Lung (tissue), 12 donors: ENCODE data around the gene SLC25A13. TPM values are rescaled to one million over a fixed set of nuclear protein-coding genes. Genes with fewer than 3 reads are reported as not detected.

Source experiments
- ATAC-seq: fragments of 200-7000 bp; cut with Tn5 transposase; one replicate; pipeline ENCODE4 v1.9.1; 2020; ENCODE audit warnings: moderate number of reproducible peaks; ENCODE audit not compliant: insufficient read depth, low FRiP score
- DNase-seq, 3 donors: peaks; one replicate each; pipeline ENCODE4 v3.0.0-alpha.2; 2013 to 2017
- H3K27ac ChIP-seq, 2 donors: one replicate each; pipeline ENCODE4 v1.5.1; 2013; ENCODE audit warnings: mild to moderate bottlenecking in 2 of 2, moderate library complexity in 2 of 2, control low read depth in 1 of 2, inconsistent platforms in 1 of 2, low read depth in 1 of 2, low read length in 1 of 2
- H3K27me3 ChIP-seq, 3 donors: one replicate each; pipeline ENCODE4 v1.5.1; 2013; ENCODE audit warnings: low read length in 2 of 3; ENCODE audit not compliant: control insufficient read depth in 3 of 3, insufficient read depth in 3 of 3
- H3K36me3 ChIP-seq, 4 donors: one replicate each; pipeline ENCODE4 v1.5.1; 2013; ENCODE audit warnings: low read length in 4 of 4, mild to moderate bottlenecking in 1 of 4, moderate library complexity in 1 of 4; ENCODE audit not compliant: control insufficient read depth in 4 of 4, insufficient read depth in 4 of 4
- H3K4me1 ChIP-seq, 5 donors: one replicate each; pipeline ENCODE4 v1.5.1; 2013; ENCODE audit warnings: low read length in 5 of 5, mild to moderate bottlenecking in 2 of 5, moderate library complexity in 1 of 5; ENCODE audit not compliant: control insufficient read depth in 5 of 5, insufficient read depth in 5 of 5
- H3K4me3 ChIP-seq: one replicate; pipeline ENCODE4 v1.5.1; 2013; ENCODE audit warnings: mild to moderate bottlenecking, control low read depth, moderate library complexity
- H3K9ac ChIP-seq, 2 donors: one replicate each; pipeline ENCODE4 v1.5.1; 2013; ENCODE audit warnings: low read length in 2 of 2, control low read depth in 1 of 2; ENCODE audit not compliant: insufficient read depth in 1 of 2
- H3K9me3 ChIP-seq, 4 donors: one replicate each; pipeline ENCODE4 v1.5.1; 2013; ENCODE audit warnings: low read length in 3 of 4, mild to moderate bottlenecking in 1 of 4, moderate library complexity in 1 of 4; ENCODE audit not compliant: control insufficient read depth in 4 of 4, insufficient read depth in 3 of 4
- CTCF ChIP-seq: IDR thresholded peaks from 2 replicates; pipeline ENCODE4 v1.5.1; 2012; ENCODE audit warnings: mild to moderate bottlenecking; ENCODE audit errors: control extremely low read depth, extremely low read depth
- WGBS, 2 donors: extraction: QIAGEN DNeasy Blood & Tissue Kit; methylation state at CpG; one replicate each; pipeline ENCODE4 v1.1.7; 2013; 5-methylcytosine and 5-hydroxymethylcytosine counted together
- polyA plus RNA-seq, 2 donors: library from polyadenylated mRNA; stranded (reverse); fragments of 200-250 nt; gene quantifications; one replicate each; pipeline ENCODE4 v1.2.1, GENCODE V29; 2013
- total RNA-seq, 2 donors: library from RNA; depleted of rRNA in 1 of 2; stranded (reverse); fragments of >200 nt in 1 of 2; gene quantifications; one replicate each; pipeline ENCODE4 v1.2.1, GENCODE V29; 2014 to 2021
- donor health status: control.
- donor health status: control.
- donor health status: Bipolar disorder and iron deficiency.
- donor health status: healthy.
- donor health status: DM: yes; HTN: yes; CAD: no.

Gene SLC25A13
- total and polyA plus RNA-seq, 4 donors: 7.8 to 40.8 (median 19.6) TPM

- H3K27ac ChIP-seq: peak overlapping the region; percentile 94
- no peak for TF ChIP-seq CTCF
- no peaks in the 10 kb centered on the region for H3K27me3 ChIP-seq
- H3K4me3 ChIP-seq: peak overlapping the region; percentile 88
- ATAC-seq (peak; percentile 56), DNase-seq (peak; percentile 91 to 96 (median 96))
- H3K36me3 ChIP-seq: peaks cover 0 to 4% (median 0%) of the 10 kb centered on the region in 4 donors
- H3K4me1 ChIP-seq: peaks cover 6 to 13% (median 8%) of the 10 kb centered on the region in 5 donors
- H3K9me3 ChIP-seq: no peaks in the 10 kb centered on the region
- WGBS, 2 donors: 0 to 1% methylated on average over 22 of the region's 22 CpGs
- H3K9ac ChIP-seq: peak overlapping the region; percentile 53 to 86
Observed at GRCh38 chr7:96321031-96321657, 754 bp downstream of the SLC25A13 start.

GRCh38 chr7:96320442-96320841 is 1.5 kb downstream of the SLC25A13 start:
- peaks cover 6 to 13% (median 8%) of the 10 kb centered on the region in 5 donors for H3K4me1 ChIP-seq
- WGBS, 2 donors: 29 to 50% methylated on average over 2 of the region's 2 CpGs
- DNase-seq: no peak
- peak overlapping the region in 1 of 2 donors; percentile 94 for H3K27ac ChIP-seq
- no peaks in the 10 kb centered on the region for H3K9me3 ChIP-seq
- no peak for TF ChIP-seq CTCF
- H3K4me3 ChIP-seq: no peak overlapping the region
- peaks cover 0 to 4% (median 0%) of the 10 kb centered on the region in 4 donors for H3K36me3 ChIP-seq
- H3K27me3 ChIP-seq: no peaks in the 10 kb centered on the region
- peak overlapping the region in 1 of 2 donors; percentile 86 for H3K9ac ChIP-seq
- no peak for ATAC-seq

GRCh38 chr7:96319439-96319838 is 2.5 kb downstream of the SLC25A13 start:
- H3K27me3 ChIP-seq: no peaks in the 10 kb centered on the region
- no peak overlapping the region for H3K4me3 ChIP-seq
- H3K4me1 ChIP-seq: peaks cover 6 to 21% (median 8%) of the 10 kb centered on the region in 5 donors
- H3K9ac ChIP-seq: no peak overlapping the region
- no peak for ATAC-seq
- no peaks in the 10 kb centered on the region for H3K9me3 ChIP-seq
- H3K27ac ChIP-seq: no peak overlapping the region
- DNase-seq: no peak
- peaks cover 0 to 4% (median 0%) of the 10 kb centered on the region in 4 donors for H3K36me3 ChIP-seq
- TF ChIP-seq CTCF: no peak
